HCT116 (cell line): ENCODE data around the gene PHYH. TPM values are rescaled to one million over a fixed set of nuclear protein-coding genes. Genes with fewer than 3 reads are reported as not detected.

Experiments
- ATAC-seq: fragments of 200-7000 bp; cut with Tn5 transposase; 2 replicates; pipeline ENCODE4 v1.9.1; 2020; ENCODE audit warnings: mild to moderate bottlenecking, moderate library complexity
- BruUV-seq: library from RNA; stranded (reverse); fragments of 400-500 nt; replicated peaks from 2 replicates; lab custom pipeline; 2021; lab: Mats Ljungman, UMichigan
- CTCF ChIA-PET: fragments of 300-600 bp; sonication (Branson Sonifier 250); formaldehyde crosslinking; loops from one replicate; lab custom pipeline; 2021; ENCODE audit warnings: antibody characterized with exemption; lab: Charles Lee
- POLR2A ChIA-PET: fragments of 300-600, 350-600 bp; sonication (Branson Sonifier 250); formaldehyde crosslinking; loops from one replicate; lab custom pipeline; 2021; ENCODE audit warnings: antibody characterized with exemption; lab: Charles Lee
- RAD21 ChIA-PET, 2 experiments: fragments of 300-600 bp; sonication (Branson Sonifier 250); formaldehyde crosslinking; loops; one replicate each; lab custom pipeline; 2023; ENCODE audit warnings: low total read pairs in 2 of 2; ENCODE audit not compliant: uncharacterized antibody in 2 of 2, unreplicated experiment in 2 of 2, low non-redundant PET in 1 of 2; lab: Charles Lee
- DNase-seq: peaks from one replicate; pipeline ENCODE4 v3.0.0-alpha.2; 2010; ENCODE audit warnings: low read depth, low spot score
- H2AFZ ChIP-seq: fragments of 200-600 bp; shearing (Covaris generic), sonication (generic); 2 replicates; pipeline ENCODE4 v1.6.1; 2017; ENCODE audit warnings: low read depth, mixed run types, mixed read lengths, antibody characterized with exemption, low read length; ENCODE audit not compliant: poor library complexity, severe bottlenecking
- H3K27ac ChIP-seq: 2 replicates; pipeline ENCODE4 v1.5.1; 2012; ENCODE audit warnings: low read depth, low read length
- H3K27me3 ChIP-seq: fragments of 200-600 bp; sonication (generic); 2 replicates; pipeline ENCODE4 v1.6.1; 2016; ENCODE audit warnings: mixed run types, low read length, mixed read lengths; ENCODE audit not compliant: insufficient read depth
- H3K36me3 ChIP-seq, 2 experiments: fragments of 200-500 bp in 1 of 2; fragments of 200-600 bp in 1 of 2; sonication (Bioruptor generic) in 1 of 2; sonication (generic) in 1 of 2; 2 replicates each; pipeline versions ENCODE4 v1.5.1 to v1.6.1; 2014 to 2016; ENCODE audit warnings: low read length in 2 of 2, inconsistent platforms in 1 of 2, mixed read lengths in 1 of 2, mixed run types in 1 of 2; ENCODE audit not compliant: insufficient read depth in 2 of 2, control insufficient read depth in 1 of 2
- H3K4me1 ChIP-seq, 2 experiments: fragments of 200-600 bp in 1 of 2; sonication (generic) in 1 of 2; 2 replicates each; pipeline versions ENCODE4 v1.5.1 to v1.6.1; 2012 to 2017; ENCODE audit warnings: low read length in 2 of 2, inconsistent platforms in 1 of 2, mild to moderate bottlenecking in 1 of 2, mixed read lengths in 1 of 2, mixed run types in 1 of 2, moderate library complexity in 1 of 2; ENCODE audit not compliant: insufficient read depth in 2 of 2, control insufficient read depth in 1 of 2
- H3K4me2 ChIP-seq: fragments of 200-600 bp; sonication (generic); 2 replicates; pipeline ENCODE4 v1.6.1; 2017; ENCODE audit warnings: mixed run types, low read length, mixed read lengths
- H3K4me3 ChIP-seq, 2 experiments: fragments of 200-600 bp in 1 of 2; sonication (generic) in 1 of 2; replicated peaks in 1 of 2; 2 replicates each; pipeline ENCODE4 v1.5.1; 2011 to 2016; ENCODE audit warnings: low read length in 2 of 2, control low read depth in 1 of 2, low read depth in 1 of 2, mild to moderate bottlenecking in 1 of 2, mixed read lengths in 1 of 2, mixed run types in 1 of 2
- H3K79me2 ChIP-seq: fragments of 200-600 bp; sonication (generic); 2 replicates; pipeline ENCODE4 v1.6.1; 2017; ENCODE audit warnings: mild to moderate bottlenecking, mixed run types, low read length, moderate library complexity, mixed read lengths; ENCODE audit not compliant: insufficient read depth
- H3K9ac ChIP-seq: fragments of 200-600 bp; sonication (generic); 2 replicates; pipeline ENCODE4 v1.6.1; 2016; ENCODE audit warnings: low read length, mixed read lengths
- H3K9me2 ChIP-seq: fragments of 200-600 bp; sonication (generic), shearing (Covaris generic); 2 replicates; pipeline ENCODE4 v1.6.1; 2017; ENCODE audit warnings: mixed run types, mild to moderate bottlenecking, moderate library complexity; ENCODE audit not compliant: insufficient read depth
- H3K9me3 ChIP-seq, 2 experiments: fragments of 200-500 bp in 1 of 2; fragments of 200-600 bp in 1 of 2; sonication (Bioruptor generic) in 1 of 2; sonication (generic) in 1 of 2; 2 replicates each; pipeline ENCODE4 v1.6.1; 2014 to 2017; ENCODE audit warnings: low read length in 2 of 2, mixed read lengths in 2 of 2, inconsistent platforms in 1 of 2, low read depth in 1 of 2, mild to moderate bottlenecking in 1 of 2, mixed run types in 1 of 2, moderate library complexity in 1 of 2; ENCODE audit not compliant: control insufficient read depth in 1 of 2, insufficient read depth in 1 of 2
- H4K20me1 ChIP-seq: fragments of 200-600 bp; sonication (generic), shearing (Covaris generic); 2 replicates; pipeline ENCODE4 v1.6.1; 2017; ENCODE audit warnings: mixed run types, mild to moderate bottlenecking, moderate library complexity; ENCODE audit not compliant: insufficient read depth
- CBX3 ChIP-seq: IDR thresholded peaks from 2 replicates; pipeline ENCODE4 v1.6.1; 2012; ENCODE audit warnings: low read depth
- CEBPB ChIP-seq: IDR thresholded peaks from 2 replicates; pipeline ENCODE4 v1.6.1; 2012; ENCODE audit warnings: low read depth
- ELF1 ChIP-seq: IDR thresholded peaks from 2 replicates; pipeline ENCODE4 v1.6.1; 2012; ENCODE audit warnings: low read depth, borderline replicate concordance
- EZH2 ChIP-seq: fragments of 200-600 bp; sonication (generic); IDR thresholded peaks from 2 replicates; pipeline ENCODE4 v1.6.1; 2017; ENCODE audit warnings: antibody characterized with exemption, mixed run types
- EZH2phosphoT487 ChIP-seq: fragments of 200-600 bp; IDR thresholded peaks from 2 replicates; pipeline ENCODE4 v1.6.1; 2018; ENCODE audit warnings: antibody characterized with exemption, borderline replicate concordance
- FOSL1 ChIP-seq: IDR thresholded peaks from 2 replicates; pipeline ENCODE4 v1.6.1; 2012; ENCODE audit warnings: low read depth
- MAX ChIP-seq: IDR thresholded peaks from 2 replicates; pipeline ENCODE4 v1.6.1; 2012
- POLR2A ChIP-seq: IDR thresholded peaks from 2 replicates; pipeline ENCODE4 v1.7.0; 2011; ENCODE audit warnings: borderline replicate concordance; ENCODE audit not compliant: insufficient read depth, insufficient read length; ENCODE audit errors: extremely low read depth
- RAD21 ChIP-seq: IDR thresholded peaks from 2 replicates; pipeline ENCODE4 v1.6.1; 2012; ENCODE audit warnings: low read depth, mild to moderate bottlenecking
- TCF7L2 ChIP-seq: IDR thresholded peaks from 2 replicates; pipeline ENCODE4 v1.7.0; 2011; ENCODE audit warnings: borderline replicate concordance, inconsistent platforms; ENCODE audit not compliant: insufficient read depth, insufficient read length; ENCODE audit errors: extremely low read depth
- ZBTB33 ChIP-seq: IDR thresholded peaks from 2 replicates; pipeline ENCODE4 v1.6.1; 2011; ENCODE audit warnings: mild to moderate bottlenecking, low read length, moderate library complexity; ENCODE audit not compliant: insufficient replicate concordance; ENCODE audit errors: extremely low read depth
- intact Hi-C: fragments of 100-400 bp; cut with micrococcal nuclease; formaldehyde crosslinking; loops from 2 replicates; pipeline ENCODE4 v1.10.0; 2022
- total RNA-seq: library from RNA; stranded (reverse); gene quantifications from one replicate; pipeline ENCODE4 v1.2.1, GENCODE V29; 2021; ENCODE audit not compliant: unreplicated experiment
- TF ChIP-seq, protein P1 (sequence below): IDR thresholded peaks from 2 replicates; pipeline ENCODE4 v1.6.1; 2012; ENCODE audit warnings: low read depth

The PHYH gene
- total RNA-seq, 1 experiment from 2014 or later = 15.3 TPM

- H3K79me2 ChIP-seq = no peaks in the 10 kb centered on the region
- H3K9me2 ChIP-seq = no peaks in the 10 kb centered on the region
- no peaks in the 10 kb centered on the region for H4K20me1 ChIP-seq
- no TSS peak for BruUV-seq
- DNase-seq (no peak), ATAC-seq (no peak)
- H3K4me3 ChIP-seq = no peak overlapping the region
- TF ChIP-seq TCF7L2 (no peak), POLR2A (no peak), RAD21 (no peak), CEBPB (no peak), EZH2phosphoT487 (no peak), MAX (no peak), ELF1 (no peak), CBX3 (no peak), EZH2 (no peak), FOSL1 (no peak), ZBTB33 (no peak)
- TF ChIP-seq, protein P1, sequence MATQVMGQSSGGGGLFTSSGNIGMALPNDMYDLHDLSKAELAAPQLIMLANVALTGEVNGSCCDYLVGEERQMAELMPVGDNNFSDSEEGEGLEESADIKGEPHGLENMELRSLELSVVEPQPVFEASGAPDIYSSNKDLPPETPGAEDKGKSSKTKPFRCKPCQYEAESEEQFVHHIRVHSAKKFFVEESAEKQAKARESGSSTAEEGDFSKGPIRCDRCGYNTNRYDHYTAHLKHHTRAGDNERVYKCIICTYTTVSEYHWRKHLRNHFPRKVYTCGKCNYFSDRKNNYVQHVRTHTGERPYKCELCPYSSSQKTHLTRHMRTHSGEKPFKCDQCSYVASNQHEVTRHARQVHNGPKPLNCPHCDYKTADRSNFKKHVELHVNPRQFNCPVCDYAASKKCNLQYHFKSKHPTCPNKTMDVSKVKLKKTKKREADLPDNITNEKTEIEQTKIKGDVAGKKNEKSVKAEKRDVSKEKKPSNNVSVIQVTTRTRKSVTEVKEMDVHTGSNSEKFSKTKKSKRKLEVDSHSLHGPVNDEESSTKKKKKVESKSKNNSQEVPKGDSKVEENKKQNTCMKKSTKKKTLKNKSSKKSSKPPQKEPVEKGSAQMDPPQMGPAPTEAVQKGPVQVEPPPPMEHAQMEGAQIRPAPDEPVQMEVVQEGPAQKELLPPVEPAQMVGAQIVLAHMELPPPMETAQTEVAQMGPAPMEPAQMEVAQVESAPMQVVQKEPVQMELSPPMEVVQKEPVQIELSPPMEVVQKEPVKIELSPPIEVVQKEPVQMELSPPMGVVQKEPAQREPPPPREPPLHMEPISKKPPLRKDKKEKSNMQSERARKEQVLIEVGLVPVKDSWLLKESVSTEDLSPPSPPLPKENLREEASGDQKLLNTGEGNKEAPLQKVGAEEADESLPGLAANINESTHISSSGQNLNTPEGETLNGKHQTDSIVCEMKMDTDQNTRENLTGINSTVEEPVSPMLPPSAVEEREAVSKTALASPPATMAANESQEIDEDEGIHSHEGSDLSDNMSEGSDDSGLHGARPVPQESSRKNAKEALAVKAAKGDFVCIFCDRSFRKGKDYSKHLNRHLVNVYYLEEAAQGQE = no peak
- no peaks in the 10 kb centered on the region for H3K36me3 ChIP-seq
- no peak overlapping the region for H2AFZ ChIP-seq
- no peak overlapping the region for H3K27ac ChIP-seq
- ChIA-PET CTCF (no interaction called here), POLR2A (no interaction called here), RAD21 (no interaction called here)
- H3K4me1 ChIP-seq = no peaks in the 10 kb centered on the region
- H3K9me3 ChIP-seq = no peaks in the 10 kb centered on the region
- no peaks in the 10 kb centered on the region for H3K27me3 ChIP-seq
- intact Hi-C loops = no loop called here
- H3K4me2 ChIP-seq = no peak overlapping the region
- H3K9ac ChIP-seq = no peak overlapping the region
Observed at GRCh38 chr10:13231190-13231589, 68.7 kb downstream of the PHYH start.

Other genes with a start within 250 kb of the PHYH start
- gene OPTN, start 199.9 kb downstream of the PHYH start, total RNA-seq = 17.0 TPM
- 43.1 TPM for gene MCM10, start 138.5 kb downstream of the PHYH start, total RNA-seq
- gene UCMA, start 65.7 kb downstream of the PHYH start, total RNA-seq = not detected
- 51.7 TPM for gene SEPHS1, start 48.2 kb upstream of the PHYH start, total RNA-seq
- gene BEND7, start 228.9 kb upstream of the PHYH start, total RNA-seq = 13.8 TPM